Fibroblast of lung (primary cell): Measurements from ENCODE around the gene COX7A2.

Experiments
- CTCF ChIP-seq, 2 donors: IDR thresholded peaks in 1 of 2; conservative IDR thresholded peaks in 1 of 2; 1 replicate in 1 of 2; 2 replicates in 1 of 2; pipeline ENCODE4 v1.5.1; 2011 to 2012; ENCODE audit warnings: low read length in 2 of 2, control low read depth in 1 of 2, inconsistent platforms in 1 of 2, low read depth in 1 of 2, mild to moderate bottlenecking in 1 of 2
- EZH2 ChIP-seq: IDR thresholded peaks from 2 replicates; pipeline ENCODE4 v1.5.1; 2012; ENCODE audit warnings: low read length, control low read depth, mild to moderate bottlenecking; ENCODE audit errors: missing control alignments

GRCh38 chr6:75223428-75223827, 20.2 kb downstream of the COX7A2 start:
- TF ChIP-seq CTCF (conservative IDR thresholded peaks at IDR 0.05 in 1 of 2, IDR thresholded peaks at IDR 0.05 in 1 of 2; ENCODE audit: low read depth in 1 of 2, low read length in 2 of 2) (no peak), EZH2 (no peak)
